GM12872 (cell line): ENCODE measurements around the gene MALRD1.

Source experiments
- CTCF ChIP-seq: IDR thresholded peaks from 3 replicates; pipeline ENCODE4 v1.5.1; 2011; ENCODE audit warnings: low read depth, mild to moderate bottlenecking, low read length, moderate library complexity; ENCODE audit not compliant: insufficient read depth

The MALRD1 gene

GRCh38 chr10:19783721-19784120 is 735.1 kb downstream of the MALRD1 start:
- TF ChIP-seq CTCF: no peak
